ACHN (cell line): Measurements from ENCODE around the gene ARHGAP15.

ENCODE experiments used
- DNase-seq: peaks from one replicate; pipeline ENCODE4 v3.0.0-alpha.2; 2015
- in situ Hi-C: cut with HindIII; loops from 2 replicates; pipeline ENCODE4 v1.10.0; 2017; ENCODE audit warnings: low sequenced_read_pairs, low pct_ligation_motif_present, low pct_unique_long_range_greater_than_20kb

ARHGAP15 gene

DNA sequence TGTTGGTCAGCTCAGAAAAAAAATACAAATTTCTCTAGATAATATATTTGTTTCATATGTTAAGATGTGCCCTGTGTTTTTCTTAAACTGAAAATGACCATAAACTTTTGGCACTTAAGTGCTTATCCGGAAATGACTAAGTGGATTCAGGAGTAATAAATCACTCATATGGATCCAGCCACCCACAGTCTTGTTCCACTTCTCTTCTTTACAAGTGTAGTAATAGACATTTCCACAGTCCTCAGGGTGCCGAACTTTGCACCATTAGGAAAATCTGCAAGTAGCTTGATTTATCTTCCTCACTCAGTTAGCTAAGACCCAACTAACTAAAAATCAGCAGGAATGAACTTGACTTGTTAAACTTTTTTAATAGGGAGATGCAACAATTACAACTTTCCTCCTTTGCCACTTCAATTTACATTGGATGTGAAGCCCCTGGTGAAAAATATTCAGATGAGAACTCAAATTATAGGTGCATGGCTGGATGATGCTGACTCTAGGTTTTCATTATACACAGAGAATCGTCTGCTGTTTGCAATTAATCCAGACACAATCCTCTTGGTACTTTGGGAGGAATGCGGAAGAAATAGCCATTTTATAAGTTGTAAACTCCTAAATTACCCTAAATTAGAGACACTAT, 322.5 kb downstream of the ARHGAP15 start:
- in situ Hi-C loops = no loop called here
- DNase-seq = peak; percentile 45

GRCh38 chr2:143452817-143453451, 323.7 kb downstream of the ARHGAP15 start:
- DNase-seq = no peak
- in situ Hi-C loops = no loop called here

GRCh38 chr2:143453981-143454511, 324.8 kb downstream of the ARHGAP15 start:
- in situ Hi-C loops = no loop called here
- no peak for DNase-seq

DNA sequence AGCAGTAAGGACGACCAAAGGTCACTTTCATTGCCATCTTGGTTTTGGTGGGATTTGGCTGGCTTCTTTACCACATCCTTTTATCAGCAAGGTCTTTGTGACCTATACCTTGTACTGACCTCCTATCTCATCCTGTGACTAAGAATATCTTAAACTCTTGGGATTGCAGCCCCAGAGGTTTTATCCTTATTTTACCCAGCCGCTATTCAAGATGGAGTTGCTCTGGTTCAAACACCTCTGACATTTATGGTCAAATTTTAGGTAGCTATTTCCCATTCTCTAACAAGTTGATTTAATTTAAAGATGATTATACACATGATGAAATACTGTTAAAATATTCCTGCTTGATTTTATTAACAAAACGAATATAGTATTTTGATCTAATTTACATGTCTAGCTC, 326.1 kb downstream of the ARHGAP15 start:
- in situ Hi-C loops = no loop called here
- DNase-seq = no peak

GRCh38 chr2:143458258-143459190, 329.3 kb downstream of the ARHGAP15 start:
- no peak for DNase-seq

DNA sequence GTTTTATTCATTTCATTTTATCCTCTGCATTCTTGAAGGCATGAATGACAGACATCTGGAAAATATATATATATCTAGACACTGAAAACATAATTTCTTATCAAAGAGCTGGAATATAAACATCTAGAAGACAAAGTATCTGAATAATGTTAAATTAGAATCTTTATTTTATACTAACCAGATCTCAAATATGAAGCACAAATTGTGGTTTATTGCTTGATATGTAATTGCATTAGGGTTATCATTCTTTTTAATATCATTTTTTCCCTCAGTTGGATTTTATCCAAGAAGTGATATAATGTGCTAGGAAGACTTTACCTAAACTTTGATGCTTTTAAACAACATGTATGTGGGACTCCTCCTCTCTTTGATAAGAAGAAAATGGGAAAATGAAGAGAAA, 331.2 kb downstream of the ARHGAP15 start:
- in situ Hi-C loops = no loop called here

More at GRCh38 chr2:143458258-143459190, 329.3 kb downstream of the ARHGAP15 start:
- in situ Hi-C loops = no loop called here

GRCh38 chr2:143463719-143464118, 334.5 kb downstream of the ARHGAP15 start:
- in situ Hi-C loops = no loop called here
- DNase-seq = no peak

More for the DNA sequence above, 331.2 kb downstream of the ARHGAP15 start:
- DNase-seq = no peak

GRCh38 chr2:143466391-143466790, 337.2 kb downstream of the ARHGAP15 start:
- in situ Hi-C loops = no loop called here
- DNase-seq = no peak

DNA sequence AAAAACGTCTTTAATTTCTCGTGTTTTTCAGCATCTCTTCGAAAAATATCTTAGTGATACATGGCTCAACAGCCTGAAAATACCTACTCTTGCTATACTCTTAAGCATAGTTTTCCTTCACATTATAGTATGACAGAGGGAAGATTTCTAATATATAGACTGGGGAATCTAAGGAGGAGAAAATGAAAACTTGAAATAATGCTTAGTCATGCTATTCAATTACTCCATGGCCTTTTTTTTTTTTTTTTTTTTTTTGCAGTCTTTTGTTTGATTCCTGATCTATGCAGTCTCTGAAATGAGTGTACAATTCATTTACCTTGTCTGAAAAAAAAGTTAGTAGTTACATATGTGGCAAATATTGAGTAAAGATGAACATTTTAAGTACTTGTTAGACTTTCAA, 337.8 kb downstream of the ARHGAP15 start:
- in situ Hi-C loops = no loop called here
- DNase-seq = no peak

DNA sequence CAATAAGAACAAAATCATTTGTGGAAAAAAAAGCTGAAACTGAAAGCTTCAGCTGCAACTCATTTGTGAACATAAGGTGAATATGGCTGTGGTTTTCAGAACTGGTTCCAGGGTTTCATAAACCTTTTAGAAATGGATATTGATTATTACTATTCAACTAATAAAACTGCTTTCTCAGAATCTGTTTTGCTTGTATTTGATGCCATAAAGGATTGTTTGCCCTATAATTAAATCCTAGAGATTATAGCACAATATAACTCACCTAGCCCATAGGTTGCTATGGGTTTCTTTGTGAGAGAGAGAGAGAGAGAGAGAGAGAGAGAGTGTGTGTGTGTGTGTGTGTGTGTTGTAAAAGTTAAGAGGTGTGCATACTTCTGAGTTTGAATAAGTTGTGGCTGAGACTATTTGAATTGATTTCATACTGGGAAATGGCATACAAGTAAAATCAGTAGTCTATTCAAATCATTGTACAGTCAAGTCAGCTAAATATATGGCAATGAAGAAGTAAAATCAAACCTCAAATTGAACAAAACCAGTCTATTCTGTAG, 339.2 kb downstream of the ARHGAP15 start:
- in situ Hi-C loops = no loop called here
- no peak for DNase-seq

- in situ Hi-C loops = no loop called here
Measured at GRCh38 chr2:143469323-143469722, 340.1 kb downstream of the ARHGAP15 start.

DNA sequence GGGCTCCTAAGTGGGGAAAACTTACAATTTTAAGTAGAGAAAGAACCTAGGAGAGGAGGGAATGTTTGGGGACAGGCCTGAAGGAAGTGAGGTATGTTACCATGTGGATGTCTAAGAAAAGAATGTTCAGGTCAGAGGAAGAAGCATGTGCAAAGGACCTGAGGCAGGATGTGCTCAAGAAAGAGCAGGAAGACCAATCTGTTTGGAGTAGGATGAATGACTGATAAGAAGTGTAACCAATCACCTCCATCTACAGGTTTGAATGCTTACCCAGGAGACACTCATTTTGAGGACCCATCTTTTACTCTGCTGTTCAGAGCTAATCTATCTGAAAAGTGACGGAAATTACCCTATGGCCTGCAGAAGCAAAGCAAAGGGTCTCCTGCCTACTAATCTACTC, 342.3 kb downstream of the ARHGAP15 start:
- in situ Hi-C loops = no loop called here
- DNase-seq = no peak

More at GRCh38 chr2:143469323-143469722, 340.1 kb downstream of the ARHGAP15 start:
- DNase-seq = no peak

- in situ Hi-C loops = no loop called here
- DNase-seq = peak; percentile 28
Measured at GRCh38 chr2:143473216-143473615, 344.0 kb downstream of the ARHGAP15 start.

DNA sequence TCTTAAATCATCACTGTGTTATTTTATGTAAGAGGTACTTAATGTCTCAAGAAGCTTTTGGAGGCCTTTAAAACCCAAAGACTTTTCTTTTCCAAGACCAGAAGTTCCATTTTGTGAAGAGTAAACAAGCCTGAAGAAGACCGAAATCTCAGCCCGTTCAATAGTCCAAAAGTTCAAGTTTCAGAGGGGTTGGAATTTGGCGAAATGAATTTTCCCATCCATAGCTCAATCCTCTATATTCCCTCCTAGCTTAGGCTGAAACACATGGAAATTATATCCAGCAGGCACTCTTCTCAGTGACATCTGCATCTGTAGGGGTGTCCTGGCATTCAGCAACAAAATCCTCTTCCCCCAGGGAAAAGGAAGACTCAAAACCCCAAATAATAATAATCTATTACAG, 344.6 kb downstream of the ARHGAP15 start:
- in situ Hi-C loops = no loop called here
- no peak for DNase-seq

GRCh38 chr2:143474586-143474985, 345.4 kb downstream of the ARHGAP15 start:
- DNase-seq = no peak
- in situ Hi-C loops = no loop called here

DNA sequence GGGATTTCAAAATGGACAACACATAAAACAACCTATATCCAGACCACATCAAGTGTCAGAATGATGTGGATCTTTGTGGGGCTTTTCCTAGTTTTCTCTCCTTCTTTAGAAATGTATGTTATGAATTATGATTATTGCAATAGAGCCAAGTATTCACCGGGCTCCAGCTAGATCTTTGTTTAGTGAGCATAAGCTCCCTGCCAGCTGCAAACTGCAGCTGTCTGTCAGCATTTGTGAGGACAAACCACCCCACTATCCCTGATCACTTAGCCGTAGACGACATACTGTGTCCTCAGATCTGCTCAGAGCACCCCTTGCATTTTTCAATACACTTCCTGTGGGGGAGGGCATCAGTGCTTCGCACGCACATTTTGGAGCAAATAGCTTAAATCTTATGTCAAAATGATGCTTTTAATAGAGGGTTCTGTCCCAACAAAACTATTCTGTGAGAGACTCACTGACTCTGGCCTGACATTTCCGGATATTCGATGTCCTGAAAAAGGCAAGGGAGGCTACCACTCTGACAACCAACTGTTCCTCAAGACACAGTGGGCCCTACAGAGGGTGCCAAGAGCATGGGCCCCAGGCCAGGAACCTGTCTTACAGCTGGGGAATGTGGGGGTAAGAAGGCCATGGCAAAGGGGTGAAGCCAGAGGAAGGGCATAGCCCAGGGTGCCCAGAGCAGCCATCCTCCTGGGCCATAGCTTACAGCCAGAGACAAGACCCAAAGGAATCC, 346.0 kb downstream of the ARHGAP15 start:
- no peak for DNase-seq
- in situ Hi-C loops = no loop called here

DNA sequence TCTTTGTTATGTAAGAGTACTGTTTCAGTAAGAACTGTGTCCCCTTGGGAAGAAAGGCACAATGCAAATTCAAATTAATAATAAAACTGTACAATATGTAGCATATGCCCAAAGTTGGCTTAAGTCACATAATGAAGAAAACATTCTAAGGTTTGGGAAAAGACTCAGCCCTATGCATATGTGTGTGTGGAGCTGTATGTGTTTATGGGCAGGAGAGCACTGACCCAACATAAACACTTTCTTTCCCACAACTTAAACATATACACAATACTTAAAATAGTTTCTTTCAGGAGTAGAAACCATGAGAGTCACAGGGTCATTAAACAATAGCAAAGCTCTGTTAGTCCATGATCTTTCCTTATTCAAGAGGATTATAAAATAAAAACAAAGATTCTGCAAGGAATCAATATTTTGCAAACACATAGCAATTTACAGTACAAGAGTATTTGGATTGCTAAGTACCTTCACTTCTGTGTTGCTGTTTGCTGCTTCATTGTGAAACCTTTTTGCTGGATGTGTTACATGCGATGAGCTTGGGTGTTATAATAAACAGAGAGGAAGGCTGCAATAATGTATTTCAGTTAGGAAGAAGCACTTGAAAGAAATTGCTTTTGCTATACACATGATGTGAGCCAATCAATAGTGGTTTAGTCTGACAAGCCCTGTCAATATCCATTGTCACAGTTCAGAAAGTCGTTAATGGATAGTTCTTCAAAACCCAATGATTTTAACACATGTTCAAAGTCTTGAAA, 347.3 kb downstream of the ARHGAP15 start:
- no peak for DNase-seq
- in situ Hi-C loops = no loop called here
